H1 (cell line): Measurements from ENCODE around the gene PSORS1C2. TPM values are rescaled to one million over a fixed set of nuclear protein-coding genes. Genes with fewer than 3 reads are reported as not detected.
A peak's percentile ranks its signal among the peaks of the same experiment; 100 is the strongest.

Experiments used
- CHD2 ChIP-seq: IDR thresholded peaks from 2 replicates; pipeline ENCODE4 v1.6.1; 2012; ENCODE audit warnings: low read length, improper control_type of control experiment
- CHD7 ChIP-seq: fragments of 300-600 bp; sonication (generic); IDR thresholded peaks from 2 replicates; pipeline ENCODE4 v1.7.1; 2012; ENCODE audit warnings: low read length, moderate library complexity, mild to moderate bottlenecking, inconsistent platforms; ENCODE audit not compliant: insufficient replicate concordance
- EGR1 ChIP-seq: IDR thresholded peaks from 2 replicates; pipeline ENCODE4 v1.6.1; 2011; ENCODE audit warnings: low read depth, low read length, borderline replicate concordance
- FOSL1 ChIP-seq: IDR thresholded peaks from 2 replicates; pipeline ENCODE4 v1.6.1; 2011; ENCODE audit warnings: mild to moderate bottlenecking, low read depth, low read length, moderate library complexity; ENCODE audit not compliant: insufficient read depth
- GTF2F1 ChIP-seq: IDR thresholded peaks from 2 replicates; pipeline ENCODE4 v1.6.1; 2012; ENCODE audit warnings: low read depth, low read length, improper control_type of control experiment, borderline replicate concordance
- POLR2AphosphoS5 ChIP-seq: IDR thresholded peaks from 2 replicates; pipeline ENCODE4 v1.6.1; 2011; ENCODE audit warnings: low read depth, low read length
- RXRA ChIP-seq: IDR thresholded peaks from 2 replicates; pipeline ENCODE4 v1.6.1; 2011; ENCODE audit warnings: low read depth, mild to moderate bottlenecking, low read length, moderate library complexity; ENCODE audit not compliant: insufficient read depth
- SIX5 ChIP-seq: IDR thresholded peaks from 2 replicates; pipeline ENCODE4 v1.6.1; 2011; ENCODE audit warnings: mild to moderate bottlenecking, low read depth, low read length
- SP4 ChIP-seq: IDR thresholded peaks from 2 replicates; pipeline ENCODE4 v1.6.1; 2012; ENCODE audit warnings: low read length, inconsistent platforms
- TAF7 ChIP-seq: optimal IDR thresholded peaks from 2 replicates; pipeline ENCODE3; 2011; ENCODE audit warnings: low read depth, mild to moderate bottlenecking, inconsistent platforms, low read length, moderate library complexity, borderline replicate concordance
- ZNF274 ChIP-seq: IDR thresholded peaks from 2 replicates; pipeline ENCODE4 v1.7.0; 2012; ENCODE audit warnings: low read length, borderline replicate concordance; ENCODE audit errors: extremely low read depth
- polyA plus RNA-seq, 7 experiments: library from polyadenylated mRNA; depleted of rRNA in 3 of 7; stranded (reverse) in 5 of 7; unstranded in 2 of 7; fragments of >200 nt in 5 of 7; fragments of 200-250 nt in 2 of 7; gene quantifications; 1 replicate in 5 of 7; 2 replicates in 1 of 7; 4 replicates in 1 of 7; pipeline versions ENCODE4 v1.2.1 to v1.2.3, GENCODE V29; 2011 to 2013; ENCODE audit warnings: missing spikeins in 2 of 7, mixed read lengths in 2 of 7
- total RNA-seq: library from RNA; stranded (reverse); fragmentation: NEBNext Ultra II Directional; extraction: Animal tissue kit (Norgen Biotek cat#: 25700); gene quantifications from 2 replicates; pipeline ENCODE4 v1.2.1, GENCODE V29; 2021

PSORS1C2 gene
- total and polyA plus RNA-seq, 2 of the 8 experiments (the other 6 are each of a cell fraction or from before 2014, with no cell fraction given), result 0.11 TPM; not detected in 1

- TF ChIP-seq CHD7, result no peak
- no peak for TF ChIP-seq FOSL1
- 0 out of 2 replicates have a peak, but pooled peaks have one; percentile 15 for TF ChIP-seq CHD2
- TF ChIP-seq RXRA, result no peak
- no peak for TF ChIP-seq TAF7
- no peak for TF ChIP-seq EGR1
- peak; percentile 83; the same call in 1 of the 2 replicates for TF ChIP-seq POLR2AphosphoS5
- TF ChIP-seq ZNF274, result no peak
- no peak for TF ChIP-seq GTF2F1
- TF ChIP-seq SP4, result no peak
- TF ChIP-seq SIX5, result no peak
Observed at GRCh38 chr6:31162463-31163165, 23.7 kb upstream of the PSORS1C2 start (continued).
